ENCODE data around the gene IQCK.

Gene IQCK

DNA sequence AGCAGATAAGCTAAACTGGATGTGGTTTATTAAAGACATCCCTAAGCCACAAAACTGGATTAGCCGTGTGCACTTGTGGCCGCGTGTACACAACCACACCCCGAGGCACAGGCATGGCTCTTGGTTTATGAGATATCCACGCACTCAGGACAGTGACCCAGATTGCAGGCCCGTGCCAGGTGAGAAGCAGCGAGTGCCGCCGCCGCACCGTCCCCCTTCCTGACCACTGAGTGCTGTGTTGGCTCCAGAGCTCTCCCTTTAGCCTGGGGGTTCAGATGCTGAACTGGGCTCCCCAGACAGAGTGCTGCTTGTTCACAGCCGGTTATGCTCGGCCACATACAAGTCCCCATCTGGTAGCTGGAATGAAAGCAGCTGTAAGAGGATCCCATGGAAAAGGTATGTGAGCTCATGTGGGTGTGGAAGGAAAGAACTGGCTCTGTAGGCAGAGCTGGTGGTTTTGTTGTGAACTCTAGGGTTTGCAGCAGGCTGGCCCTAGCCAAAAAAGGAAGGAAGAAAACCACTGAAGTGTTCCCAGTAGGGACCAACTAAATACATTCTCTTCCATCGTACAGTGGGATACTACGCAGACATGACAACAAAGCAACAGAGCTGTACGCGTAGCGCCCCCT, 29.6 kb upstream of the IQCK start:
- no peak overlapping the region for H3K4me3 ChIP-seq (ENCODE audit: low read depth, low read length)
- no peaks in the 10 kb centered on the region for H3K4me1 ChIP-seq (ENCODE audit: control insufficient read depth, insufficient read depth, low read length)
- H3K27me3 ChIP-seq (ENCODE audit: control insufficient read depth, insufficient read depth, low read length) = no peaks in the 10 kb centered on the region
- no peak overlapping the region for H3K27ac ChIP-seq (ENCODE audit: low read depth, low read length)
- peaks cover 60% of the 10 kb centered on the region for H3K36me3 ChIP-seq (ENCODE audit: control insufficient read depth, insufficient read depth, low read length)
- peaks cover 5% of the 10 kb centered on the region for H3K9me3 ChIP-seq (ENCODE audit: control insufficient read depth, insufficient read depth, low read length)
- no peak overlapping the region for H3K9ac ChIP-seq (ENCODE audit: low read depth, low read length)

DNA sequence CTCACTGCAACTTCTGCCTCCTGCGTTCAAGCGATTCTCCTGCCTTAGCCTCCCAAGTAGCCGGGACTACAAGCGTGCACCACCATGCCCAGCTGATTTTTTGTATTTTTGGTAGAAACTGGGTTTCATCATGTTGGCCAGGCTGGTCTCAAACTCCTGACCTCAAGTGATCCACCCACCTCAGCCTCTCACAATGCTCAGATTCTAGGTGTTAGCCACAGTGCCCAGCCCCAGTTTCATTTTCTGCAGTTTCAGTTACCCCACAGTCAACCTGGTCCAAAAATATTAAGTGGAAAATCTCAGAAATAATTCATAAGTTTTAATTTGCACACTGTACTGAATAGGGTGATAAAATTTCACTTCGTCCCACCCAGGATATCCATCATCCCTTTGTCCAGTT, 28.7 kb upstream of the IQCK start:
- no peaks in the 10 kb centered on the region for H3K4me1 ChIP-seq (ENCODE audit: control insufficient read depth, insufficient read depth, low read length)
- H3K4me3 ChIP-seq (ENCODE audit: low read depth, low read length) = no peak overlapping the region
- no peak overlapping the region for H3K27ac ChIP-seq (ENCODE audit: low read depth, low read length)
- peaks cover 52% of the 10 kb centered on the region for H3K36me3 ChIP-seq (ENCODE audit: control insufficient read depth, insufficient read depth, low read length)
- H3K9me3 ChIP-seq (ENCODE audit: control insufficient read depth, insufficient read depth, low read length) = peaks cover 5% of the 10 kb centered on the region
- no peak overlapping the region for H3K9ac ChIP-seq (ENCODE audit: low read depth, low read length)
- H3K27me3 ChIP-seq (ENCODE audit: control insufficient read depth, insufficient read depth, low read length) = no peaks in the 10 kb centered on the region

DNA sequence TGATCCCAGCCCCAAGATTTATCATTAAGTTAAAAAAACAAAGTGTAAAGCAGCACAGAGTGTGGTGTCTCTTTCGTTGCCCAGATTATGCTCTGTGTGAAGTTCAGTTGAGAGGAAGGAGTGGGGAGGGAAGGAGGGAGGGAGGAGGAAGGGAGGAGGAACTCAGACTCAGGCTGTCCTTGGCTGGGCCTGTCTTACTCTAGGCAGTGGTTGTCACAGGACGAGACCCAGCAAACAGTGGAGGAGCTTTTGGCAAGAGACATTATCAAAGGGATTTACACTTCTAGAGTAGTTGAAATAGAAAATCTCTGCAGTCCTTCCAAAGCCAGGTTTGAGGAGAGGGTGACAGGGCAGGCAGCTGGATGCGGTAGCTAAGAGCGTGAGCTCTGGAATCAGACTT, 27.9 kb upstream of the IQCK start:
- H3K9me3 ChIP-seq (ENCODE audit: control insufficient read depth, insufficient read depth, low read length) = peaks cover 2% of the 10 kb centered on the region
- no peak overlapping the region for H3K9ac ChIP-seq (ENCODE audit: low read depth, low read length)
- no peak overlapping the region for H3K4me3 ChIP-seq (ENCODE audit: low read depth, low read length)
- H3K36me3 ChIP-seq (ENCODE audit: control insufficient read depth, insufficient read depth, low read length) = peaks cover 47% of the 10 kb centered on the region
- no peaks in the 10 kb centered on the region for H3K27me3 ChIP-seq (ENCODE audit: control insufficient read depth, insufficient read depth, low read length)
- H3K27ac ChIP-seq (ENCODE audit: low read depth, low read length) = no peak overlapping the region
- no peaks in the 10 kb centered on the region for H3K4me1 ChIP-seq (ENCODE audit: control insufficient read depth, insufficient read depth, low read length)

DNA sequence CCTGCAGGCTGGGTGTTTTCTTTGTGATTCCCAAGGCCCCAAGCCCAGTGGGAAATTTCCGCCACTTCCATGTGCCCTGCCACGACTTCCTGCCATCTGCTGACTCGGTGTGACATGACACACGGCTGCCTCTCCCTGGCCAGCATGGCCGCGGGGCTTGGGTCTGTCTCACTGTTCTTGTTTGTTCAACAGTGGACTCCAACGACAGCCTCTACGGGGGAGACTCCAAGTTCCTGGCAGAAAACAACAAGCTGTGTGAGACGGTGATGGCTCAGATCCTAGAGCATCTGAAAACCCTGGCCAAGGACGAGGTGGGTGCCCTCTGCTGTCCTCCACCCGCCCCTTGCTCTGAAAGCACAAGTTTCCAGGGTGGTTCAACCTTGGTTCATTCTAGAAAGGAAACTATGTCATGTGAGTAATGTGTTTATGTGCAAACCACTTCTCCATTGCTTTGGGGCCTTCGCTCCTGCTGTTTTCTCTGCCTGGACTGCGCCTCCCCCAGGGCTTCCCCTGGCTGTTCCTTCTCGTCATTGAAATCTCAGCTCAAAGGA, 26.8 kb upstream of the IQCK start:
- Histone ChIP-seq H3K9ac (ENCODE audit: low read depth, low read length) (no peak overlapping the region), H3K9me3 (ENCODE audit: control insufficient read depth, insufficient read depth, low read length) (no peaks in the 10 kb centered on the region), H3K27ac (ENCODE audit: low read depth, low read length) (no peak overlapping the region), H3K4me1 (ENCODE audit: control insufficient read depth, insufficient read depth, low read length) (no peaks in the 10 kb centered on the region), H3K36me3 (ENCODE audit: control insufficient read depth, insufficient read depth, low read length) (peaks cover 40% of the 10 kb centered on the region), H3K27me3 (ENCODE audit: control insufficient read depth, insufficient read depth, low read length) (no peaks in the 10 kb centered on the region), H3K4me3 (ENCODE audit: low read depth, low read length) (no peak overlapping the region)

DNA sequence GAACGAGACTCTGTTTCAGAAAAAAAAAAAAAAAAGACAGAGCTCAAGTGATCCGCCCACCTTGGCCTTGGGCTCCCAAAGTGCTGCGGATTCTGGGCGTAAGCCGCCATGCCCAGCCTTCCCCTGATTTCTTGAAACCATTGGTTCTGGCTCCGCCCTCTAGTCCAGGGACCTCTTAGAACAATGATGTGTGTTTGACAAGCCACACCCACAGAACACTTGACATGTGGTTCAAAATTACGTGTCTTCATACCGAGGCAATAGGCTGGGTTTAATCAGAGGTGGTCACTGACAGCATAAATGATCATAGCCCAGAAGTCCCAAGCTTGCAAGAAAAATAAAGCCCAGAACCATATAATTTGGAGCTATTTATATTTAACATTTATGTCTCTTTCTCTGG, 23.1 kb upstream of the IQCK start:
- H3K36me3 ChIP-seq (ENCODE audit: control insufficient read depth, insufficient read depth, low read length) = peaks cover 50% of the 10 kb centered on the region
- no peak overlapping the region for H3K9ac ChIP-seq (ENCODE audit: low read depth, low read length)
- H3K27ac ChIP-seq (ENCODE audit: low read depth, low read length) = no peak overlapping the region
- H3K4me3 ChIP-seq (ENCODE audit: low read depth, low read length) = no peak overlapping the region
- no peaks in the 10 kb centered on the region for H3K9me3 ChIP-seq (ENCODE audit: control insufficient read depth, insufficient read depth, low read length)
- H3K4me1 ChIP-seq (ENCODE audit: control insufficient read depth, insufficient read depth, low read length) = no peaks in the 10 kb centered on the region
- H3K27me3 ChIP-seq (ENCODE audit: control insufficient read depth, insufficient read depth, low read length) = no peaks in the 10 kb centered on the region

DNA sequence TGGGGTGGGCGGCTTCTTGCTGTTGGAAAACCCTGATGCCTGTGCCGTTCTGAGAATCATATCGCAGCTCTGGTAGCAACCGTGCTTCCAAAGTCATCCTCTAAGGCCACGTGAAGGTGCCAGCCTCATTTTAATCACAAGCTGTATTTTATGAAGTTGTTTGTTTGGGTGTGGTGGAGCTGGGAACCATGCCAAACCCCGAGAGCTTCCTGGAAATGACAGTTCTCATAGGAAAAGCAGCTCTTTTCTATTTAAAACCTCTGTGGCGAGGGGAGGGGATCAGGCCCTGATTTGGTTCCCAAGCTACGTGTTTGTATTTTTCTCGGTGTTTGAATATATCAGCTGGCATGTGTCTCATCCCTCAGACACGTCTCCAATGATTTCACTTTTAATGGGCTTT, 21.7 kb upstream of the IQCK start:
- Histone ChIP-seq H3K36me3 (ENCODE audit: control insufficient read depth, insufficient read depth, low read length) (peaks cover 63% of the 10 kb centered on the region), H3K27me3 (ENCODE audit: control insufficient read depth, insufficient read depth, low read length) (no peaks in the 10 kb centered on the region), H3K9ac (ENCODE audit: low read depth, low read length) (no peak overlapping the region), H3K27ac (ENCODE audit: low read depth, low read length) (no peak overlapping the region), H3K9me3 (ENCODE audit: control insufficient read depth, insufficient read depth, low read length) (no peaks in the 10 kb centered on the region), H3K4me3 (ENCODE audit: low read depth, low read length) (no peak overlapping the region), H3K4me1 (ENCODE audit: control insufficient read depth, insufficient read depth, low read length) (no peaks in the 10 kb centered on the region)

DNA sequence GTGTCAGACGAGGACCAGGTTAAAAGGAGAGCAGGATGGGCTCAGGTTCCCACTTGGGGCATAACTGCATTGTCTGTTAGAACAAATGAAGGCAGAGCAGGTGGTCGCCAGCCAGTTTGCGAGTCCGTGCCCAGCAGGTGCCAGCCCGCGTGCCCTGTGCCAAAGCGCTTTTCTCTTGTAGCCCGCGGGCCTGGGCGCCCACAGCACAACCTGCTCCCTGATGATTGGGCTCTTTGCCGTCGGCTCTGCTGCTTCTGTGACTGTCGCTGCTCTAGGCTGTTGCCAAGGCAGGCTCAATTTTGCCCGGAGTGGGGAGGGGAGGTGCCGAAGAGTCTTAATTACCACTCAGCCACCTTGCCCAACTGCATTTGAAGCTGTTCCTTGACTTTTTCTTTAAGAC, 21.1 kb upstream of the IQCK start:
- peaks cover 57% of the 10 kb centered on the region for H3K36me3 ChIP-seq (ENCODE audit: control insufficient read depth, insufficient read depth, low read length)
- H3K4me1 ChIP-seq (ENCODE audit: control insufficient read depth, insufficient read depth, low read length) = no peaks in the 10 kb centered on the region
- H3K27me3 ChIP-seq (ENCODE audit: control insufficient read depth, insufficient read depth, low read length) = no peaks in the 10 kb centered on the region
- H3K9ac ChIP-seq (ENCODE audit: low read depth, low read length) = no peak overlapping the region
- no peaks in the 10 kb centered on the region for H3K9me3 ChIP-seq (ENCODE audit: control insufficient read depth, insufficient read depth, low read length)
- no peak overlapping the region for H3K27ac ChIP-seq (ENCODE audit: low read depth, low read length)
- no peak overlapping the region for H3K4me3 ChIP-seq (ENCODE audit: low read depth, low read length)

DNA sequence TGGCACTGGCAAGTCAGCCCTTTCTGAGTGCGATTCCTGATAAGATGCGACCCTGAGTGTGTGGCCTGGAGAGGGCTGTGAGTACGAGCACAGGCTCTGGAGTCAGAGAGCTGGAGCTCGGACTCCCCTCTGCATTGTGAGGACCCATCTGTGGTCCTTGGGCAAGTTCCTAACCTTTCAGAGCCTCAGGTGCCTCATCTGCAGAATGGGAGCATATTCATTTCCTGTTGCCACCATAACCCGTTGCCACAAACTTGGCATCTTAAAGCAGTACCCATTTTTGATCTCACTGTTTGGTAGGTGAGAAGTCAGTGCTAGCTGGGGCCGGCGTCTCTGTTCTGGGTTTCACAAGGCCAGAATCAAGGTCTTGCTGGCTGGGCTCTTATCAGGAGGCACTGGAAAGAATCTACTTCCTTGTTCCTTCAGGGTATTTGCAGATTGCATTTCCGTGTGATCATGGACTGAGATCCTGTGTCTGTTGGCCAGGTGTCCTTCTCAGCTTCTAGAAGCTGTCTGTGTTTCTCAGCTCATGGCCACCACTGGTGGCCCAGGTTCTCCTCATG, 20.2 kb upstream of the IQCK start:
- Histone ChIP-seq H3K27ac (ENCODE audit: low read depth, low read length) (no peak overlapping the region), H3K9ac (ENCODE audit: low read depth, low read length) (no peak overlapping the region), H3K36me3 (ENCODE audit: control insufficient read depth, insufficient read depth, low read length) (peaks cover 59% of the 10 kb centered on the region), H3K27me3 (ENCODE audit: control insufficient read depth, insufficient read depth, low read length) (no peaks in the 10 kb centered on the region), H3K4me3 (ENCODE audit: low read depth, low read length) (no peak overlapping the region), H3K4me1 (ENCODE audit: control insufficient read depth, insufficient read depth, low read length) (no peaks in the 10 kb centered on the region), H3K9me3 (ENCODE audit: control insufficient read depth, insufficient read depth, low read length) (no peaks in the 10 kb centered on the region)

DNA sequence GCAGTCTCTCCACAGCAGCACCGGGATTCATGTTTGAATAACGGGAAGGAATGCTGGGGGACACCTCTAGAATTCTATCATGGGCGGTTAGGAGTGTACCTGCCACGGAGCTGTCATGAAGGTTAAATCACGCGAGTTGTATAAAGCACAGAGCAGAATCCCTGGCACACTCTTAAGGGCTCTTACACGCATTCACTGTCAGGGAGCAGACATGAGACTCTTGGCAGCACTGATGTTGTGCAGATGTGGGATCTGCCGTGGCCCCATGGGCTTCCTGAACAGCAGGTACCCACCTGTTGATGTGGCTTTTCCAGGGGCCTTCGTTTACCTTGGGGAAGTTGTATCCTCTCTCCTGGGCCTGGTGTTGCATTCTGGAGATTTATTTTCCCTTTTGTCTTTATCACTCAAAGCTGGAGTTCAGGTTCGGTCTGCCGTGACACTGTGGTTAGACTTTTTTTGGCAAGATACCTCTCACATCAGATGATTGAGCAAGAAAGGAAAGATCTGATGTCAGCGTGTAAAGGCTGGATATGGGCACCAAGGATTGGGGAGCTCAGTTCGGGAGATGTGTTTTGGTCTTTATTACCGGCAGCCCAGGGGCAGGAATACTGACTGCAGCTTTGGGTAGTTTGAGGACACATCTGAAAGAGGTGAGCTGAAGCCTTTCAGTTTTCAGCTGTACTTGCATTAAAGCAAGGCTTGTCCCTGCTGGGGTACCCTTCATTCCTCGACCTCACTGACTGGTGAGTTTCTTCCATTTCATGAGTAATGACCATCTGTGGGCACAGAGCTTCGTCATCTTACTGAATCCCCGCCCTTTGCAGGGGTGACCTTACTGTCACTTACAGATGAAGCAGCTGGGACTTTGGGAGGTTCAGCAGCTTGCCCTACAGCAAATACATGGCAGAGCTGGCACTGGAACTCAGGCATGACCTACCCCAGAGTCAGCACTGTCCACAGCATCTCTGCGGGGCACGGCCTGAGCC, 19.3 kb upstream of the IQCK start:
- H3K36me3 ChIP-seq (ENCODE audit: control insufficient read depth, insufficient read depth, low read length) = peaks cover 64% of the 10 kb centered on the region
- H3K9ac ChIP-seq (ENCODE audit: low read depth, low read length) = no peak overlapping the region
- H3K4me1 ChIP-seq (ENCODE audit: control insufficient read depth, insufficient read depth, low read length) = no peaks in the 10 kb centered on the region

DNA sequence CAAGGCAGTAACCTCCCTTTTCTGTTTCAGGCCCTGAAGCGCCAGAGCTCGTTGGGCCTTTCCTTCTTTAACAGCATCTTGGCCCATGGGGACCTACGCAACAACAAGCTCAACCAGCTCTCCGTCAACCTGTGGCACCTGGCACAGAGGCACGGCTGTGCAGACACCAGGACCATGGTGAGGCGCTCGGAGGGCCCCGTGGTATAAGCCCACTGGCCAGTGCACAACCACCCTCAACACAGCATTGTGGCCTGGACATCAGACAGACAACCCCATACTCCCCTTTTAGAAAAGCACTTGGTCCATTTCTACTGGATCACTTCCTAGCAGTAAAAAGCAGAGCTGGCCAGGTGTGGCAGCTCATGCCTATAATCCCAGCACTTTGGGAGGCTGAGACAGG, 18.6 kb upstream of the IQCK start:
- Histone ChIP-seq H3K36me3 (ENCODE audit: control insufficient read depth, insufficient read depth, low read length) (peaks cover 71% of the 10 kb centered on the region), H3K27ac (ENCODE audit: low read depth, low read length) (no peak overlapping the region)

More for the DNA sequence above, 19.3 kb upstream of the IQCK start:
- Histone ChIP-seq H3K9me3 (ENCODE audit: control insufficient read depth, insufficient read depth, low read length) (no peaks in the 10 kb centered on the region), H3K4me3 (ENCODE audit: low read depth, low read length) (no peak overlapping the region), H3K27me3 (ENCODE audit: control insufficient read depth, insufficient read depth, low read length) (no peaks in the 10 kb centered on the region), H3K27ac (ENCODE audit: low read depth, low read length) (no peak overlapping the region)

DNA sequence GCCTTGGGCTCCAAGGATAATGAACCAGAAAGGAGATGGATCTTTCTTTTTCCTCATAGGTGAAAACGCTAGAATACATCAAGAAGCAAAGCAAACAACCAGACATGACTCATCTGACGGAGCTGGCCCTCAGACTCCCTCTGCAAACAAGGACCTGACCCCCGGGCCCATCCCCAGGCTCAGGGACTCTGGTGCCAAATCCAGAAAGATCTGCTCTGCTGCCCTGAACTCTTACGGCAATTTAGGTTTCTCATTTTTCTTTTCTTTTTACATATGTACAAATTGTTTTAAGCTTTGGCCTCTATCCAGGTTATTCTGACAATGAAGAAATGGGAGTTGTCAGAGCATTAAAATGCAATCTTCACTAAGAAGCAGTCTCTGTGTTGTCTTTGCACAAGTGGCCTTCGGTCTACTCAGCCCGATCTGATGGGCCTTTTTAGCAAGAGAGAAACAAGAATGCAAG, 17.7 kb upstream of the IQCK start:
- Histone ChIP-seq H3K27me3 (ENCODE audit: control insufficient read depth, insufficient read depth, low read length) (no peaks in the 10 kb centered on the region), H3K36me3 (ENCODE audit: control insufficient read depth, insufficient read depth, low read length) (peaks cover 75% of the 10 kb centered on the region), H3K9me3 (ENCODE audit: control insufficient read depth, insufficient read depth, low read length) (no peaks in the 10 kb centered on the region), H3K9ac (ENCODE audit: low read depth, low read length) (no peak overlapping the region), H3K27ac (ENCODE audit: low read depth, low read length) (no peak overlapping the region), H3K4me3 (ENCODE audit: low read depth, low read length) (no peak overlapping the region), H3K4me1 (ENCODE audit: control insufficient read depth, insufficient read depth, low read length) (no peaks in the 10 kb centered on the region)

More for the DNA sequence above, 18.6 kb upstream of the IQCK start:
- H3K27me3 ChIP-seq (ENCODE audit: control insufficient read depth, insufficient read depth, low read length) = no peaks in the 10 kb centered on the region
- no peak overlapping the region for H3K4me3 ChIP-seq (ENCODE audit: low read depth, low read length)
- no peaks in the 10 kb centered on the region for H3K9me3 ChIP-seq (ENCODE audit: control insufficient read depth, insufficient read depth, low read length)
- no peaks in the 10 kb centered on the region for H3K4me1 ChIP-seq (ENCODE audit: control insufficient read depth, insufficient read depth, low read length)
- no peak overlapping the region for H3K9ac ChIP-seq (ENCODE audit: low read depth, low read length)

Measured in HUES48 (cell line).